Fibroblast of gingiva (primary cell): ENCODE results near the gene PML.
"Not testable (repeated sequence)": the region's sequence is repeated elsewhere in the genome, so short reads cannot be mapped to it uniquely, and the experiment has no call there.

Source experiments
- DNase-seq: peaks from one replicate; pipeline ENCODE4 v3.0.0-alpha.2; 2011; ENCODE audit warnings: low read depth

The PML gene

GRCh38 chr15:74060251-74060650, 65.7 kb downstream of the PML start:
- no peak for DNase-seq

- no peak for DNase-seq
Observed at GRCh38 chr15:74062236-74062635, 67.7 kb downstream of the PML start.

- no peak for DNase-seq
Observed at GRCh38 chr15:74062671-74063070, 68.2 kb downstream of the PML start.

GRCh38 chr15:74063425-74064146, 69.1 kb downstream of the PML start:
- not testable (repeated sequence) for DNase-seq

- DNase-seq = not testable (repeated sequence)
Observed at GRCh38 chr15:74064183-74064582, 69.7 kb downstream of the PML start.

- not testable (repeated sequence) for DNase-seq
Observed at GRCh38 chr15:74064822-74065221, 70.3 kb downstream of the PML start.

- not testable (repeated sequence) for DNase-seq
Observed at GRCh38 chr15:74065684-74066411, 71.3 kb downstream of the PML start.

GRCh38 chr15:74071645-74072044, 77.1 kb downstream of the PML start:
- DNase-seq = not testable (repeated sequence)

GRCh38 chr15:74072132-74072531, 77.6 kb downstream of the PML start:
- not testable (repeated sequence) for DNase-seq

GRCh38 chr15:74072614-74073337, 78.3 kb downstream of the PML start:
- DNase-seq = not testable (repeated sequence)

GRCh38 chr15:74075781-74076180, 81.3 kb downstream of the PML start:
- DNase-seq = not testable (repeated sequence)

- not testable (repeated sequence) for DNase-seq
Observed at GRCh38 chr15:74082450-74082849, 87.9 kb downstream of the PML start, which contains the start of gene GOLGA6A. TSS of gene GOLGA6A (minus strand) at chr15:74082550. CDS start at chr15:74082509, 41 bp downstream.

- DNase-seq = not testable (repeated sequence)
Observed at GRCh38 chr15:74094567-74094966, 100.1 kb downstream of the PML start.

- not testable (repeated sequence) for DNase-seq
Observed at GRCh38 chr15:74095610-74096009, 101.1 kb downstream of the PML start.

- DNase-seq = not testable (repeated sequence)
Observed at GRCh38 chr15:74096753-74097474, 102.4 kb downstream of the PML start.
